ENCODE measurements around the gene IL18BP. TPM values are rescaled to one million over a fixed set of nuclear protein-coding genes. Genes with fewer than 3 reads are reported as not detected.

IL18BP gene
- total and polyA plus RNA-seq, 2 of the 13 experiments (the other 11 are each of a cell fraction or from before 2014, with no cell fraction given) = 4.1 to 12.8 TPM

Small RNAs within 50 kb of the gene (small RNA-seq; reads per million reads assigned to genes)
- 0 reads per million in 3 experiments for gene RNU6-72P (ENCODE audit: insufficient read depth in 2 of 3, insufficient read length in 3 of 3, low read depth in 2 of 3, low replicate concordance in 1 of 3)

Other genes starting within 250 kb of the IL18BP start
- not detected in 2 replicates for gene DEFB108B, start 165.7 kb upstream of the IL18BP start, total RNA-seq (2016; rRNA removed; fragmentation: Illumina TruSeq; extraction: Trizol)
- gene DEFB108B, start 165.7 kb upstream of the IL18BP start, polyA plus RNA-seq (2011; rRNA removed) = not detected in 2 replicates
- not detected in 2 replicates for gene DEFB131B, start 120.5 kb upstream of the IL18BP start, total RNA-seq (2016; rRNA removed; fragmentation: Illumina TruSeq; extraction: Trizol)
- gene DEFB131B, start 120.5 kb upstream of the IL18BP start, polyA plus RNA-seq (2011; rRNA removed) = not detected in 2 replicates
- gene XNDC1N, start 70.3 kb upstream of the IL18BP start, total RNA-seq (2016; rRNA removed; fragmentation: Illumina TruSeq; extraction: Trizol) = 6.3 and 7.5 TPM in 2 replicates
- gene XNDC1N, start 70.3 kb upstream of the IL18BP start, polyA plus RNA-seq (2011; rRNA removed) = 2.7 and 3.4 TPM in 2 replicates
- 18.9 and 28.6 TPM in 2 replicates for gene RNF121, start 69.9 kb upstream of the IL18BP start, total RNA-seq (2016; rRNA removed; fragmentation: Illumina TruSeq; extraction: Trizol)
- gene RNF121, start 69.9 kb upstream of the IL18BP start, polyA plus RNA-seq (2011; rRNA removed) = 41.9 and 44.3 TPM in 2 replicates
- gene NUMA1, start 81.6 kb downstream of the IL18BP start, total RNA-seq (2016; rRNA removed; fragmentation: Illumina TruSeq; extraction: Trizol) = 60.2 and 67.7 TPM in 2 replicates
- gene NUMA1, start 81.6 kb downstream of the IL18BP start, polyA plus RNA-seq (2011; rRNA removed) = 57.3 and 65.8 TPM in 2 replicates
- 6.0 and 6.4 TPM in 2 replicates for gene LRRC51, start 81.9 kb downstream of the IL18BP start, total RNA-seq (2016; rRNA removed; fragmentation: Illumina TruSeq; extraction: Trizol)
- gene LRRC51, start 81.9 kb downstream of the IL18BP start, polyA plus RNA-seq (2011; rRNA removed) = 3.4 and 5.3 TPM in 2 replicates
- 63.4 and 66.0 TPM in 2 replicates for gene LAMTOR1, start 104.4 kb downstream of the IL18BP start, total RNA-seq (2016; rRNA removed; fragmentation: Illumina TruSeq; extraction: Trizol)
- gene LAMTOR1, start 104.4 kb downstream of the IL18BP start, polyA plus RNA-seq (2011; rRNA removed) = 60.4 and 68.2 TPM in 2 replicates
- not detected in 2 replicates for gene TOMT, start 107.0 kb downstream of the IL18BP start, total RNA-seq (2016; rRNA removed; fragmentation: Illumina TruSeq; extraction: Trizol)
- not detected in 2 replicates for gene TOMT, start 107.0 kb downstream of the IL18BP start, polyA plus RNA-seq (2011; rRNA removed)
- gene ANAPC15, start 113.8 kb downstream of the IL18BP start, total RNA-seq (2016; rRNA removed; fragmentation: Illumina TruSeq; extraction: Trizol) = 25.2 and 25.7 TPM in 2 replicates
- gene ANAPC15, start 113.8 kb downstream of the IL18BP start, polyA plus RNA-seq (2011; rRNA removed) = 16.5 and 18.8 TPM in 2 replicates
- gene FOLR3, start 136.8 kb downstream of the IL18BP start, total RNA-seq (2016; rRNA removed; fragmentation: Illumina TruSeq; extraction: Trizol) = not detected in 2 replicates
- 0.09 TPM in 1 of 2 replicates, not detected in the other for gene FOLR3, start 136.8 kb downstream of the IL18BP start, polyA plus RNA-seq (2011; rRNA removed)
- not detected in 2 replicates for gene FOLR1, start 193.2 kb downstream of the IL18BP start, total RNA-seq (2016; rRNA removed; fragmentation: Illumina TruSeq; extraction: Trizol)
- 0.20 and 0.26 TPM in 2 replicates for gene FOLR1, start 193.2 kb downstream of the IL18BP start, polyA plus RNA-seq (2011; rRNA removed)
- not detected in 2 replicates for gene FOLR2, start 217.9 kb downstream of the IL18BP start, total RNA-seq (2016; rRNA removed; fragmentation: Illumina TruSeq; extraction: Trizol)
- gene FOLR2, start 217.9 kb downstream of the IL18BP start, polyA plus RNA-seq (2011; rRNA removed) = 0.09 and 0.33 TPM in 2 replicates
- gene INPPL1, start 225.9 kb downstream of the IL18BP start, total RNA-seq (2016; rRNA removed; fragmentation: Illumina TruSeq; extraction: Trizol) = 14.4 and 29.1 TPM in 2 replicates
- 66.9 and 80.4 TPM in 2 replicates for gene INPPL1, start 225.9 kb downstream of the IL18BP start, polyA plus RNA-seq (2011; rRNA removed)
- gene PHOX2A, start 245.3 kb downstream of the IL18BP start, total RNA-seq (2016; rRNA removed; fragmentation: Illumina TruSeq; extraction: Trizol) = not detected in 2 replicates
- not detected in 2 replicates for gene PHOX2A, start 245.3 kb downstream of the IL18BP start, polyA plus RNA-seq (2011; rRNA removed)